ENCODE results near the gene IL1F10. TPM values are rescaled to one million over a fixed set of nuclear protein-coding genes. Genes with fewer than 3 reads are reported as not detected.

IL1F10 gene
- total and polyA plus RNA-seq, 5 experiments from 2014 or later = not detected

DNA sequence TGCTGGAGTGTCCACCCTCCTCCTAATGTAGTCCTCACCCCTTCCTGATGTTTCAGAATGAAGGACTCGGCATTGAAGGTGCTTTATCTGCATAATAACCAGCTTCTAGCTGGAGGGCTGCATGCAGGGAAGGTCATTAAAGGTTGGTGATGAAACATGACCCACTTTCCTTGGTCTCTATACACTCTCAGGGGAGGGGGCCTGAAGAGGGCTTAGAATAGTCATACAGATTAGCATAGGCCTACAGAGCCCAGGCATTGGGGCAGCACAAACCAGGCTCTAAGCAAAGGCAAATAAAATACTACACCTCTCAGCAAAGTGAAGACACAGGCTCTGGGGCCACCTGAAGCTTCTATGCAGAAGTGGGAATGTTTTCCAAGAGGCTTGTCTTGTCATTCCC is 7.0 kb upstream of the IL1F10 start:
- H3K27me3 Mint-ChIP-seq = peaks cover 0 to 5% (median 3%) of the 10 kb centered on the region in 5 donors
- H3K4me3 Mint-ChIP-seq = no peak overlapping the region
- peaks cover 0 to 4% (median 0%) of the 10 kb centered on the region in 4 donors for H3K4me1 Mint-ChIP-seq
- peaks cover 0 to 5% (median 0%) of the 10 kb centered on the region in 3 donors for H3K36me3 Mint-ChIP-seq
- ATAC-seq (no peak), DNase-seq (no peak)
- H3K9me3 Mint-ChIP-seq = peaks cover 0 to 6% (median 5%) of the 10 kb centered on the region in 9 donors
- POLR2A ChIA-PET = no interaction called here
- peak overlapping the region in 1 of 10 donors; percentile 60 for H3K27ac Mint-ChIP-seq

DNA sequence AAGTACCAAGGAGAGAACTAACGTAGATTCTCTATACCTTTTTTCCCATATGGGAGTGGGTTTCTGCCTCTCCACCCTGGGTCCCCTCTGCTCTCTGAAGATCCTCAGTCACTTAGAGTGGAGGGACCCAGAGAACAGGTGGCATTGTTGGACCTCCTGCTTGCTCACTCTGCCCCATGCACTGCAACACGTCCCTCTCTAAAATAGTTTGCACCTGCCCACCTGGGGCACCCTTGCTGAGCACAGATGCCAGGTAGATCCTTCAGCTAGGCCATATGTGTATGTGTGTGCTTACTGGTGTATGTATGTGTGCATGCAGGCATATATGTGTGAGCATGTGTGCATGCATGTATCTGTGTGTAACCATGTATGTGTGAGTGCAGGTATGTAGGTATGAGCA is 6.5 kb upstream of the IL1F10 start:
- peaks cover 0 to 4% (median 0%) of the 10 kb centered on the region in 4 donors for H3K4me1 Mint-ChIP-seq
- H3K27me3 Mint-ChIP-seq = peaks cover 0 to 5% (median 3%) of the 10 kb centered on the region in 5 donors
- POLR2A ChIA-PET = no interaction called here
- H3K4me3 Mint-ChIP-seq = no peak overlapping the region
- DNase-seq = no peak
- peaks cover 0 to 3% (median 1%) of the 10 kb centered on the region in 9 donors for H3K9me3 Mint-ChIP-seq
- no peak for ATAC-seq
- no peak overlapping the region for H3K27ac Mint-ChIP-seq
- peaks cover 0 to 2% (median 0%) of the 10 kb centered on the region in 3 donors for H3K36me3 Mint-ChIP-seq

DNA sequence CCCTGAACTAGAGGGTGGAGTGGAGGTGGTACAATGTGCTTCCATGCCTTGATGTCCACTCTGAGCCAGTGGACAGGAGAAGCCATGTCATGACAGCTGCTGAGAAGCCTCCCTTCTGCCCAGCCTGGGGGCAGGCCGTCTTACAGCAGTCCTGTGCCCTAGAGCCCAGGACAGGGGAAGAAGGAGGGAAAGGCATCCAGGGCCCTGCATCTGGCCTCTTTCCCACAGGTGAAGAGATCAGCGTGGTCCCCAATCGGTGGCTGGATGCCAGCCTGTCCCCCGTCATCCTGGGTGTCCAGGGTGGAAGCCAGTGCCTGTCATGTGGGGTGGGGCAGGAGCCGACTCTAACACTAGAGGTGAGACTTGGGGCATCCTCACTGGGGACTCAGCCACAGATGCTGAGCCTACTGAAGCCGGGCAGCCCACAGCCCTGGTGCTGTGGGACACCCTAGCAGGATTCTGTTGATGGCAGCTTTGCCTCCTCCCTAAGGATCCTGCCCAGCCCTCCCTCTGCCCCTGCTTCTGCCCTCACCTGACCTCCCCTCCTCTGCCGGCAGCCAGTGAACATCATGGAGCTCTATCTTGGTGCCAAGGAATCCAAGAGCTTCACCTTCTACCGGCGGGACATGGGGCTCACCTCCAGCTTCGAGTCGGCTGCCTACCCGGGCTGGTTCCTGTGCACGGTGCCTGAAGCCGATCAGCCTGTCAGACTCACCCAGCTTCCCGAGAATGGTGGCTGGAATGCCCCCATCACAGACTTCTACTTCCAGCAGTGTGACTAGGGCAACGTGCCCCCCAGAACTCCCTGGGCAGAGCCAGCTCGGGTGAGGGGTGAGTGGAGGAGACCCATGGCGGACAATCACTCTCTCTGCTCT is 5.6 kb upstream of the IL1F10 start:
- POLR2A ChIA-PET = no interaction called here
- Mint-ChIP-seq H3K27me3 (peaks cover 0 to 5% (median 3%) of the 10 kb centered on the region in 5 donors), H3K4me1 (peaks cover 0 to 7% (median 0%) of the 10 kb centered on the region in 4 donors), H3K4me3 (no peak overlapping the region), H3K9me3 (no peaks in the 10 kb centered on the region), H3K36me3 (peaks cover 0 to 3% (median 0%) of the 10 kb centered on the region in 3 donors), H3K27ac (no peak overlapping the region)
- ATAC-seq = no peak
- DNase-seq = no peak

DNA sequence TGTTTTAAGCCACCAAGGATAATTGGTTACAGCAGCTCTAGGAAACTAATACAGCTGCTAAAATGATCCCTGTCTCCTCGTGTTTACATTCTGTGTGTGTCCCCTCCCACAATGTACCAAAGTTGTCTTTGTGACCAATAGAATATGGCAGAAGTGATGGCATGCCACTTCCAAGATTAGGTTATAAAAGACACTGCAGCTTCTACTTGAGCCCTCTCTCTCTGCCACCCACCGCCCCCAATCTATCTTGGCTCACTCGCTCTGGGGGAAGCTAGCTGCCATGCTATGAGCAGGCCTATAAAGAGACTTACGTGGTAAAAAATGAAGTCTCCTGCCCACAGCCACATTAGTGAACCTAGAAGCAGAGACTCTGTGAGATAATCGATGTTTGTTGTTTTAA is 3.5 kb upstream of the IL1F10 start:
- peaks cover 0 to 7% (median 0%) of the 10 kb centered on the region in 4 donors for H3K4me1 Mint-ChIP-seq
- H3K4me3 Mint-ChIP-seq = no peak overlapping the region
- H3K27me3 Mint-ChIP-seq = peaks cover 0 to 5% (median 3%) of the 10 kb centered on the region in 5 donors
- H3K36me3 Mint-ChIP-seq = peaks cover 0 to 3% (median 0%) of the 10 kb centered on the region in 3 donors
- H3K27ac Mint-ChIP-seq = peak overlapping the region in 1 of 10 donors; percentile 11
- H3K9me3 Mint-ChIP-seq = no peaks in the 10 kb centered on the region
- no peak for DNase-seq
- no peak for ATAC-seq
- POLR2A ChIA-PET = no interaction called here

DNA sequence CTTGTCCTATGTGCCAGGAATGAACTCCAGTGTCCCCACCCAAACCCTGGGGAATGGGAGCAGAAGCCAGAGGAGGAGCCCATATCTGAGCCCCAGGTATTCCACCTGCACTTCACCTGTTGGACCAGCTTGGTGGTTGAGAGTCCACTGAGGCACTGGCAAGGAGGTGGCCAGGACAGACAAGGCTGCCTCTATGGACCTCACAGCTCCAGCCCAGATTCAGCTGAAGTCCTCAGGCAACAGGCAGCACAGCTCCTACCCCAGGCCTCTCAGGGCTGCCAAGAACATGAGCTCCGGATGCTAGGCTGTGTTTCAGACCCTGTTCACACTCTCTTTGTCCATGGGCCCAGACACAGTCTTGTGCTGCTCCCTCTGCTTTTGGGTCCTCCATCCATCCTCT is 2.9 kb upstream of the IL1F10 start:
- POLR2A ChIA-PET = no interaction called here
- Mint-ChIP-seq H3K27ac (no peak overlapping the region), H3K4me3 (no peak overlapping the region), H3K36me3 (peaks cover 0 to 3% (median 0%) of the 10 kb centered on the region in 3 donors), H3K4me1 (peaks cover 0 to 7% (median 0%) of the 10 kb centered on the region in 4 donors), H3K27me3 (peaks cover 0 to 5% (median 3%) of the 10 kb centered on the region in 5 donors), H3K9me3 (no peaks in the 10 kb centered on the region)
- DNase-seq (no peak), ATAC-seq (no peak)

DNA sequence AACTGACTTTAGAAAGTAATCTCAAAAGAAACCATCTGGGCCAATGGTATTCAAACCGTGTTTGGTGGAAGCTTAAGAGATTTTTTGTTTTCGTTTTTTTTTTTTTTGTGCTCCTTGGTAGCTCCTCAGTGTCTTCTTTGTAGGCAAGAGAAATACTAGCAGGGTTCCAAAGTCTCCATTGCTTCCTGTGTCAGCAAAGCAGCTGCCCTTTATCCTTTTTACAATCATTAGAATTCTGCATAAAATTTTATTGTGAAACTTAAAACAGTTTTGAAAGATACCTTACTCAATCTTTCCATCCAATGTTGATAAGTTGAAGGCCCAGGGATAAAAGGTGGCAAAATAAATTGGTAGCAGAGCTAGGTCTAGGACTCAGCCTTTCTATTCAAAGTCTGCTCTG is 479 bp downstream of the IL1F10 start:
- H3K27me3 Mint-ChIP-seq = peaks cover 0 to 2% (median 0%) of the 10 kb centered on the region in 5 donors
- DNase-seq (no peak), ATAC-seq (no peak)
- H3K4me3 Mint-ChIP-seq = no peak overlapping the region
- peaks cover 0 to 3% (median 0%) of the 10 kb centered on the region in 3 donors for H3K36me3 Mint-ChIP-seq
- H3K27ac Mint-ChIP-seq = no peak overlapping the region
- no peaks in the 10 kb centered on the region for H3K9me3 Mint-ChIP-seq
- H3K4me1 Mint-ChIP-seq = peaks cover 0 to 2% (median 0%) of the 10 kb centered on the region in 4 donors
- POLR2A ChIA-PET = no interaction called here

DNA sequence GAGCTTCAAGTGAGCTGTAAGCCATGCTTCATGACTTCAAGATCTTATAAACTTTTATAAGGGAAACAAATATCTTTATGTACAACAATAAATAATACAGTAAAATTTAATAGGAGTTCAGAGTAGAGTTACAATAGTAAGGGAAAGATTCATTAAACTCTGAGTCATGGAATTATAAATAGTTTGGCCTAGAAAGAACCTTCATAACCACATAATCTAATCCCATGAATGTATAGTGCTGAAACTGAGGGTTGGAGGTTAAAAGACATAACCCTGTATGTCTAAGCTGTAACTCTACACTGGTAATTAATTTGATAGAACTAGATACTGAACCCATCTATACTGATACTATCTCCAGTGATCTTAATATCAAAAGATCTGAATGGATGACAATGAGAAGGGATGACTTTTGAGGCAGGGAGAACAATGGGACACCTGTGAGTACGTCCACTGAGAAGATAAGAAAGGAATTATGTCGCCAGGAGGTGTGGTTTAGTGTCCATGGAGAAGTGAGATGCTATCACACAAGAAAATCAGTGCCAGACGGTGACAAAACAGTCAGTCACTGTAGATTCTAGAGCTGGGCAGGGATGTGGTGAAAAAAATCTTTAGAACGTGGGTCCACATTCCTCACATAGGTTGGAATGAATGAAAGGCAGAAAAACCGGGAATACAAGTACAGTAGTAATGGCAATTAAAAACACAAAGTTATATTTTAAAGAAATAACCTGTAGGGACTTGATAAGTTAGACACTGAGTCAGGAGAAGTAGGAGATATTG is 1.1 kb downstream of the IL1F10 start:
- Mint-ChIP-seq H3K4me3 (no peak overlapping the region), H3K36me3 (peaks cover 0 to 3% (median 0%) of the 10 kb centered on the region in 3 donors)
- no peak for ATAC-seq

DNA sequence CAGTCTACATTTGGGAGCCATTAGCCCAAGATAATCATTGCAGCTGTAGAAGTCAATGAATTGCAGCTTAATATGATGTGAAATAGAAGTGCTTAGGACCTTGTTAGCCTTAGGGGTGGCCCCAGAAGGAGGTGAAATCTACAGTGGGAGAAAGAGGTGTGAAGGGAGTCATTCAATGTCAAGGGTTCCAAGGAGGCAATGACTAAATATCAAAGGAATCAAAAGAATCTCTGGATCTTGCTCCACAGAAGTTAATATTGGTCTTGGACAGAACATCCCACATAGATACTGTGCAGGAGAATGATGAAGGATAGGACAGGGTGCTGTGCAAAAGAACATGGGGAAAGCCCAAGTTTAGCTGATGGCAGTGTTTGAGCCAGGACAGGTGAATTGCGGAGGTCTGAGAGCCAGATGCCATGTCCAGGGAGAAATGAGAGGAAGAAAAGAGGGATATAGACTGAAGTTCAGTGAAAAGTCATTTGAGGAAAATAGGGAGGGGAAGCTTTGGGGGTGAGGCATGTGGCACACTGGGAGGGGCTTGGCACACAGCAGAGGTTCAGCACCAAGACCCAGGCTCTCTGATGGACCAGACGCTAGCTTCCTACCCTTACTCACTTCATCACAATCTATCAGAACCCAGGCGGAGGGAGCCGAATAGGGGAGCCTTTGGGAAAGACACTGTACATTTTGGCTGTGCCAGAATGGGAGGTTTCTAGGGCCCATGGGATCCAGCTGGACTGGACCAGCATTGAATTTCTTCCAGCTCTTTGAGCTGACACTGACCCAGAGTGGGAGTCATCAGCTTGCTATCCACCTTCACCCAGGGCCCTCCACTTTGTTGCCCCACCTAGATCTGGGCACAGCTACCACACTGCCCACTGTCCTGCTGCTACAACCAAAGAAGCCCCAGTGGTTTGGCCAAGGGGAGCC is 2.2 kb downstream of the IL1F10 start:
- Mint-ChIP-seq H3K4me1 (peaks cover 6 to 11% (median 9%) of the 10 kb centered on the region in 4 donors), H3K36me3 (peaks cover 0 to 3% (median 0%) of the 10 kb centered on the region in 3 donors), H3K4me3 (no peak overlapping the region), H3K9me3 (no peaks in the 10 kb centered on the region), H3K27me3 (no peaks in the 10 kb centered on the region), H3K27ac (peak overlapping the region in 1 of 10 donors; percentile 29)
- ATAC-seq (no peak), DNase-seq (no peak)
- POLR2A ChIA-PET = no interaction called here

More for the DNA sequence above, 1.1 kb downstream of the IL1F10 start:
- Mint-ChIP-seq H3K27me3 (peaks cover 0 to 2% (median 0%) of the 10 kb centered on the region in 5 donors), H3K27ac (no peak overlapping the region), H3K4me1 (peaks cover 0 to 2% (median under 1%) of the 10 kb centered on the region in 4 donors), H3K9me3 (no peaks in the 10 kb centered on the region)
- POLR2A ChIA-PET = no interaction called here
- DNase-seq = no peak

DNA sequence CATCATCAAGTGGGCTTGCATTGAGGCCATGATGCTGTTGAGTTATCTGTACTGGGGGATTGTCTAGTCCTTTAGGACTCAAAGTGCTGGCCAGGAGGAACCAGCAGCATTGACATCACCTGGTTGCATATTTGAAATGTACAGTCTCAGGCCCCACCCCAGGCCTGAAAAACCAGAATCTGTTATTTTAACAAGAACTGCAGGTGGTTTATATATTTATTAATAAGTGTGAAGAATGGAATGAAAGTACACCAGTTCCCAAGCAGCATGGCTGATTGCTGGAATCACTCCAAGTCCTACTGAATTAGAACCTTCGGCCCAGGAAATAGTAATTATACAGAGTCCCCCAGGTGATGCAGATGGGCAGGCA is 2.8 kb downstream of the IL1F10 start:
- ATAC-seq (no peak), DNase-seq (no peak)
- H3K9me3 Mint-ChIP-seq = no peaks in the 10 kb centered on the region
- no peaks in the 10 kb centered on the region for H3K27me3 Mint-ChIP-seq
- H3K4me1 Mint-ChIP-seq = peaks cover 12 to 17% (median 14%) of the 10 kb centered on the region in 4 donors
- POLR2A ChIA-PET = no interaction called here
- peaks cover 0 to 3% (median 0%) of the 10 kb centered on the region in 3 donors for H3K36me3 Mint-ChIP-seq
- H3K4me3 Mint-ChIP-seq = no peak overlapping the region
- H3K27ac Mint-ChIP-seq = no peak overlapping the region

DNA sequence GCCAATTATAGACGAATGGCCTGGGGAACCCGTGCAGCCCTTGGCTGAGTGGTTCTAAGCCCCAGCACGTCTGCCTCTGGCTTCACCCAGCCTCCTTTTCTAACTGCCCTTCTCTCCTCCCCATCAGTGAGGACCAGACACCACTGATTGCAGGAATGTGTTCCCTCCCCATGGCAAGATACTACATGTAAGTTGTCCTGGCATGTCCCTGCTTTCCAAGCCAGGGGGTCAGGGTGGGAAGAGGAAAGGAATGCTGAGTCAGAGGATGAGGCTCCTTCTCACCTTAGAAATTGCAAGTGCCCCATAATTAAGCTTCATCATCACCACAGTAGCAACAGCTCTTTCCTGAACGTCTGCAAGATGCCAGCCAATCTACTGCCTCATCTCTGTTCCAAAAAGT is 4.8 kb downstream of the IL1F10 start:
- ATAC-seq (no peak), DNase-seq (no peak)
- no peaks in the 10 kb centered on the region for H3K27me3 Mint-ChIP-seq
- peak overlapping the region in 2 of 10 donors; percentile 39 to 44 for H3K27ac Mint-ChIP-seq
- H3K4me3 Mint-ChIP-seq = no peak overlapping the region
- no peaks in the 10 kb centered on the region for H3K9me3 Mint-ChIP-seq
- no peaks in the 10 kb centered on the region for H3K36me3 Mint-ChIP-seq
- POLR2A ChIA-PET = no interaction called here
- peaks cover 12 to 27% (median 18%) of the 10 kb centered on the region in 4 donors for H3K4me1 Mint-ChIP-seq

DNA sequence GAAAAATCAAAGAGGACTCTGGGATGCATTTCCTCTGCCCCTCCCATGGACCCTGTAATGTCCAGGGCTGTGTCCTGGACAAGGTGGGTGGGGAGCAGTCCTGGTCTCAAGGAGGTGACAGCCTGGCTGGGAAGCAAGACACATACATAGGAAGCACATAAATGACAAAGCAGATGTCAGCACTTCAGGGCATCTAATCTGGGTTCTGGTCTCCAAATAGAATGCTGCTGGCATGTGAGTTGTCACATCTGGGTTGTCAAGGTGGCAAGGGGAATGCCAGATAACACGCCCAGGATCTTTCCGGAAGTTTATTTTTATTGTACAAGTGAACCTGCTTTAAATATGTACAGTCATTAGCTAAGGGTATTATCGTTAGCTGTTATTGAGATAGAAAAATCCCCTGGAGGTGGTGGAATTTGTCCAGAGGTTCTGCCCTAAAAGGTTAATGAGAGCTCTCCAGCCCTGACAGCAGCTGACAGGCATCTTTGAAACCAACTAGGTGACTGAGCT is 5.6 kb downstream of the IL1F10 start:
- Mint-ChIP-seq H3K4me3 (no peak overlapping the region), H3K27ac (peak overlapping the region in 2 of 10 donors; percentile 3 to 76), H3K4me1 (peaks cover 13 to 27% (median 18%) of the 10 kb centered on the region in 4 donors), H3K9me3 (no peaks in the 10 kb centered on the region), H3K36me3 (no peaks in the 10 kb centered on the region), H3K27me3 (no peaks in the 10 kb centered on the region)
- POLR2A ChIA-PET = no interaction called here
- ATAC-seq (no peak), DNase-seq (no peak)

DNA sequence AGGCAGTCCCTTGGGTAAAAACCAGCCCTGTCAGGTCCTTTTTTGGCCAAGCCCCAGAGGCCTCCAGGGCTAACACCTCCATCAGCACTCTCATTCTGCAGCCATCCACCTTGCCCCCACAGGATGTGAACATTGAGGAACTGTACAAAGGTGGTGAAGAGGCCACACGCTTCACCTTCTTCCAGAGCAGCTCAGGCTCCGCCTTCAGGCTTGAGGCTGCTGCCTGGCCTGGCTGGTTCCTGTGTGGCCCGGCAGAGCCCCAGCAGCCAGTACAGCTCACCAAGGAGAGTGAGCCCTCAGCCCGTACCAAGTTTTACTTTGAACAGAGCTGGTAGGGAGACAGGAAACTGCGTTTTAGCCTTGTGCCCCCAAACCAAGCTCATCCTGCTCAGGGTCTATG is 7.3 kb downstream of the IL1F10 start:
- DNase-seq (peak in 5 of 10 donors; percentile 3 to 37 (median 20)), ATAC-seq (peak; percentile 83 to 90)
- POLR2A ChIA-PET = interaction anchor here (0.6 kb wide), 1 partner anchor 230 kb away, joined by 3 read pairs; no protein-coding TSS in a partner anchor
- H3K27me3 Mint-ChIP-seq = no peaks in the 10 kb centered on the region
- peak overlapping the region; percentile 6 to 94 (median 77) for H3K27ac Mint-ChIP-seq
- H3K4me3 Mint-ChIP-seq = peak overlapping the region in 7 of 10 donors; percentile 9 to 84 (median 52)
- H3K4me1 Mint-ChIP-seq = peaks cover 13 to 27% (median 18%) of the 10 kb centered on the region in 4 donors
- no peaks in the 10 kb centered on the region for H3K36me3 Mint-ChIP-seq
- H3K9me3 Mint-ChIP-seq = no peaks in the 10 kb centered on the region

All from naive thymus-derived CD8-positive, alpha-beta T cell (primary cell).